GM18526 (cell line): Measurements from ENCODE around the gene TAGLN.

ENCODE experiments used
- POLR2A ChIP-seq: IDR thresholded peaks from 3 replicates; pipeline ENCODE4 v1.6.1; 2011; ENCODE audit not compliant: insufficient read length; ENCODE audit errors: extremely low read depth

The TAGLN gene

DNA sequence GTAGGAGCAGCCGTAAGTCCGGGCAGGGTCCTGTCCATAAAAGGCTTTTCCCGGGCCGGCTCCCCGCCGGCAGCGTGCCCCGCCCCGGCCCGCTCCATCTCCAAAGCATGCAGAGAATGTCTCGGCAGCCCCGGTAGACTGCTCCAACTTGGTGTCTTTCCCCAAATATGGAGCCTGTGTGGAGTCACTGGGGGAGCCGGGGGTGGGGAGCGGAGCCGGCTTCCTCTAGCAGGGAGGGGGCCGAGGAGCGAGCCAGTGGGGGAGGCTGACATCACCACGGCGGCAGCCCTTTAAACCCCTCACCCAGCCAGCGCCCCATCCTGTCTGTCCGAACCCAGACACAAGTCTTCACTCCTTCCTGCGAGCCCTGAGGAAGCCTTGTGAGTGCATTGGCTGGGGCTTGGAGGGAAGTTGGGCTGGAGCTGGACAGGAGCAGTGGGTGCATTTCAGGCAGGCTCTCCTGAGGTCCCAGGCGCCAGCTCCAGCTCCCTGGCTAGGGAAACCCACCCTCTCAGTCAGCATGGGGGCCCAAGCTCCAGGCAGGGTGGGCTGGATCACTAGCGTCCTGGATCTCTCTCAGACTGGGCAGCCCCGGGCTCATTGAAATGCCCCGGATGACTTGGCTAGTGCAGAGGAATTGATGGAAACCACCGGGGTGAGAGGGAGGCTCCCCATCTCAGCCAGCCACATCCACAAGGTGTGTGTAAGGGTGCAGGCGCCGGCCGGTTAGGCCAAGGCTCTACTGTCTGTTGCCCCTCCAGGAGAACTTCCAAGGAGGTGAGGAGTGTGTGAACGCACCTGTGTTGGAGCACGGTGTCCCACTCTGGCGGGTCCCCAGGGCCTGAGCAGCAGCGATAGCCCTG is at the start of gene TAGLN:
Gene TAGLN, plus strand, starts transcription at position 318 of the 863 bp plus-strand sequence. CDS start 3,644 bp downstream, outside the sequence.
- no peak for TF ChIP-seq POLR2A

DNA sequence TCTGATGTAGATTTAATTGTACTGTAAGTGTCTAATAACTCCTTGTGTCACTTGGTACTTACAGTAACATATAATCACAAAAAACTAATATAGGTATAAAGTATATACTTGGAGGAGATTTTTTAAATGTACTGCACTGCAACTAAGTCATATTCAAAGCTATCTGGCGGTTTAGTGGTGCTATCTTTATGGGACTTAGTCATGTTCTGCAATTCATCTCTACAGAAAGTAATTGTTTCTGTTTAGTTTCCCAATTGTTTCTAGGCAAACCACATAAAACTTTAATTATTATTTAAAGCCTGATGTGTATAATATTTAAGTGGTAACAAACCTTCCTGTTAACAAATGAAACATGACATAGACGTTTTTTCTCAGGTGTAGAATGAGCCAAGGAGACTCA is 47.1 kb upstream of the TAGLN start:
- TF ChIP-seq POLR2A = no peak

DNA sequence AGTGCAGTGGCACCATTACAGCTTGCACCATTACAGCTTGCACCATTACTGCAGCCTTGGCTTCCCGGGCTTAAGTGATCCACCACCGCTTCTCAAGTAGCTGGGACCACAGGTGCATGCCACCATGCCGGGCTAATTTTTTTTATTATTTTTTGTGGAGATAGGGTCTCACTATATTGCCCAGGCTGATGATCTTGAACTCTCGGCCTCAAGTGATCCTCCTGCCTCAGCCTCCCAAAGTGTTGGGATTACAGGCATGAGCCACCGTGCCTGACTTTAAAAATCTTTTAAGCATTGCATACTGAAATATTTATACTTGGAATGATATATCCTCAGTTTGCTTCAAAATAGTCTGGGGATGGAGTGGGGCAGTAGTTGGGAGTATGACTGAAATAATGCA is 44.7 kb upstream of the TAGLN start:
- TF ChIP-seq POLR2A = no peak

DNA sequence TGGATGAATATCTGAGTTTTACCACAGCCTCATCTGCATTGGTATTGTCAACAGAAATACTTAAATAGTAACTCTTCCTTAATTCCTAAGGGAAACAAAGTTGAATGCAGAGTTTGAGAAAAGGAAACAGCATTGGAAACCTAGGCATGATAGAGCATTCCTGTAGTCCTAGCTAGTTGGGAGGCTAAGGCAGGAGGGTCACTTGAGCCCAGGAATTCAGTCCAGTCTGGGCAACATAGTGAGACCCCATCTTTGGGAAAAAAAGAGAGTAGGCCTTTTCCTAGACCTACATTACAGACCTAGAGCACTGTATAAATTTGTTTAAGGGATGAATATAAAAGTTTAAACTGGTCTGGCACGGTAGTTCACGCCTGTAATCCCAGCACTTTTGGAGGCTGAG is 41.7 kb upstream of the TAGLN start:
- no peak for TF ChIP-seq POLR2A

DNA sequence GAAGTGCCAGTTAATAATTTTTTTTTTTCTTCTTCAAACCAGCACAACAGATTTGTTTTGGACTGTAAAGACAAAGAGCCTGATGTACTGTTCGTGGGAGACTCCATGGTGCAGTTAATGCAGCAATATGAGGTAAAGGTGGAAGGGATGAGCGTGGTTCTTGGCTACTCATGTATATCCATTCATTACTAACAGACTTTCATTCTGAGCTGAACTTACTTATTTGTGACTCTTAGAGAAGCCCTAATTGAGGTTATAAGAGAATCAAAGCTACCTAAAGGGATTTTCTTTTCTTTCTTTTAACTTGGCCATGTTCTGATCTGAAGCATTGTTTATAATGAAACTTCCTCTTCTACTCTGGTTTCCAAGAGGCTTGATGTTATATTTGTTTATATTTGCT is 39.3 kb upstream of the TAGLN start:
- no peak for TF ChIP-seq POLR2A

DNA sequence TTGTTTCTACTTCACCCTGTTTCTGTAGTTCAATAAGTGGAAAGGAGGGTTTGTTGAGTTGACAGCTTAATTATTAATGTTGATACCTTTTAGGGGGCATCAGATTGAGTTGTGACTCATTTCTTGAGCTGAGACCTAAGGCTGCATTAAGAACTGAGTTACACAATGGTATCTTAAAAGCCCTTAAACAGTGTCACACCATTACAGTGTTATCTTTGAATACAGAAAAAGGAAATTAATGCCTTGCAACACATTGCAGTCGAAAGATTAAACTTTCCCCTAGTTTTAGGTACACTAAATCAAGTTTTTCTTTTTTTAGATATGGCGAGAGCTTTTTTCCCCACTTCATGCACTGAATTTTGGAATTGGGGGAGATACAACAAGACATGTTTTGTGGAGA is 38.3 kb upstream of the TAGLN start:
- no peak for TF ChIP-seq POLR2A

DNA sequence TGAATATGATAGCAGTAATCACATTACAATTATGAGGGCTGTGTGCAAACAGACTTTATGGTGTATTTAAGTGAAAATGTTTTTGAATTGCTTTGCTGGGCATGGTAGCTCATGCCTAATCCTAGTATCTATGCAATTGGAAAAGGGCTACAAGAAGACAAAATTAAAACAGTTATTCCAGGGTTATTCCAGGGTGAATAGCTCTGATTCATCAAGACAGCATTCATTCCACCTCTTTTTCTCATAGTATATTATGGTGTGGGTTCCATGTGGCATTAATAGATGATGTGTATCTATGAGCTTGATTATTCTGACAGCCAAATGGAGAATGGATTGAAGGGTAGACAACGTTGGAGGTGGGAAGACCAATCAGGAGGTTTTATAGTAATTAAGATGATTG is 32.7 kb upstream of the TAGLN start:
- no peak for TF ChIP-seq POLR2A

DNA sequence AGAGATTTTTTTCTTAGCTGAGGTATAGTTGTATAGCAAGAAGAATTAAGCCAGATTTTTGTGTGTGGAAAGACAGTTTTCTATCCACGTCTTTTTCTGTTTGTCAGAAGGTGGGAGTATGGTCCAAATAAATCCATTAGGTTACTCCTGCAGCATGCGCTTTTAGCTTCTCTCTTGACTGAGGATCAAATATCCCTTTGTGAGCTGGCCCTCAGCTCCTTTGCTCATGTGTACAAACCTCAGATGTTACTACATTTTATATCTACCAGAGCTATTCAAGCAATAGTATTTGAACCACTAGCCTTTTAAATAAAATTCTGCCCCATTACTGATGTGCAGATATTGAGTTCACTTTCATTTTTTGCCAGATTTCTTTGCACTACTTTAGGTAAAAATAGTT is 29.4 kb upstream of the TAGLN start:
- no peak for TF ChIP-seq POLR2A

DNA sequence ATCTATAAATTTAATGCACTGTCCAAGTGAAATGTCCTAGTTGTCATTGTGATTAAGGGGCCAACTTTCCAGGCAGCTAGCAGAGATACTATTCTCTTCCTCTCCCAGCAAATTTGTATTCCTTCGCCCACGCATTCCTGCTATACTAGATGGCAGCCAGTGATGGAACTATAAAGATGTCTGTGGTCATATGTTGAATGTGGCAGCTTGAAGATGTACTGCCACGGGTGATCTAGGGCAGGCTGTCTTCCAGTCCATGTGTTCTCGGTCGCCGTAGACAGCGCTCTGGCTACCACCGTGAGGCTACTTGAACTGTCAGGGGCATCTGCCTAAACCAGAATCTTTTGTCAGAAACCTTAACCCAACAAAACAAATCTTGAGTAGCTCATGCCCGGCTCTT is 29.0 kb upstream of the TAGLN start:
- TF ChIP-seq POLR2A = no peak

DNA sequence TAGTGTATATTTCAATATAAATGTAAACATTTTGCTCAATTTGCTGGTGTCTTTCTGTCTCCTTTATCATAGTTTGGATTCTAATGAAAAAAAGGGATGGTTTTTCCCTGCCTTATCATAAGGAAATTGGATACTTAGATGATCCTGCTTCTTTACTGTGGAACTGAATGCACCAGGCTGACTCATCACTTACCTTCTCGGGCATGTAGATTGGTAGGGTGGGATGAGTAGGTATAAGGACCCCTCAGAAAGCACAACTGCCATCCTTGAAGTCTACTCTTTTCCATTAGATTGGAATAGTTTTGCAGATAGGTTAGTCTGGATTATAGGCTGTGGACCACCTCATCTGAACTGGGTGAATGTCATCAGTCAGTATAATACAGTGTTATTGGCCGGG is 28.2 kb upstream of the TAGLN start:
- TF ChIP-seq POLR2A = no peak

DNA sequence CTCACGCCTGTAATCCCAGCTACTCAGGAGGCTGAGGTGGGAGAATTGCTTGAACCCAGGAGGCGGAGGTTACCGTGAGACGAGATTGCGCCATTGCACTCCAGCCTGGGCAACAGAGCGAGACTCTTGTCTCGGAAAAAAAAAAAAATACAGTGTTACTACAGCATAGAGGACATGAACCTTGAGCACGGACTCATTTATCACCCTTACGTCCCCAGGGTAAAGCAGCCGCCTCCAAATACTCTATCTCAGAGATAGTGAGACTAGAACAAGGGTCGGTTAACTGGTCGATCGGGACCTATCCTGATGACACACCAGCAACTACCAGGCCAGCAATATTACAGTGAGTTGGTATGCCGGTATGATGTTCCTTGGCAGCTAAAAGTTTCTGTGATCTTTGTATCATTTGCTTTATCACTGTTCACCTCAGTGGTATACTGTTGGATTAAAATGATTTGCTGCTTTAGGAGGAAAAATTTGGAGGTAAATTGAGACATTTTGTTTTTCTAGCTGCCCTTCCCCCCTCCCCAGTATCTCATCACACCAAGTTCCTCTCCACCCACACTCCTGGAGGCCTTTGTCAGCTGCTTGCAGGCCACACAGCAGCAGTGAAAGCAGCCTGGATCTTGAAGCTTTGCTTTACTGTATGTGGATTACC is 27.6 kb upstream of the TAGLN start:
- no peak for TF ChIP-seq POLR2A

DNA sequence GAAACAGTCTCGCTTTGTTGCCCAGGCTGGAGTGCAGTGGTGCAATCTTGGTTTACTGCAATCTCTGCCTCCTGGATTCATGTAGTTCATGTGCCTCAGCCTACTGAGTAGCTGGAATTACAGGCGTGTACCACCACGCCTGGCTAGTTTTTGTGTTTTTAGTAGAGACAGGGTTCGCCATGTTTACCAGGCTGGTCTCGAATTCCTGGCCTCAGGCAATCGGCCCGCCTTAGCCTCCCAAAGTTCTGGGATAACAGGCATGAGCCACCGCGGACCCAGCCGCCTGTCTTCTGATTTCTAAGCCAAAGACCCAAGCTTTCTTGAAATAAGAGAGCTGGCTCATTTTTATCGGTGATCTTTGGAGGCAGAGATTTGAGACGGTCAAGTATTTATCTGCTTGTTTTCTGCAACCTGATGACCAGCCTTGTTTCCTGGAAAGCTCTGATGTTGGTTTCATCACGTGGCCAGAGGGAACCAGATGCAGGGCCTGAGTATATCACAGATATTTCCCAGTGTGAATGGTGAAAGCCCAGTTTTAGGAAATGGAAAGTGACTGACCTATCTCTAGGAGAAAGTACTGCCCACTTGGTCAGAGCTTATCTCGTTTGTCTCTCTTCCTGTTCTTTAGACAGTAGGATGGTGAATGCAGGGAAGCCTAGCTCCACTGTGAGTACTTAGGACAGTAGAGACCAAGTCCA is 26.3 kb upstream of the TAGLN start:
- TF ChIP-seq POLR2A = no peak

DNA sequence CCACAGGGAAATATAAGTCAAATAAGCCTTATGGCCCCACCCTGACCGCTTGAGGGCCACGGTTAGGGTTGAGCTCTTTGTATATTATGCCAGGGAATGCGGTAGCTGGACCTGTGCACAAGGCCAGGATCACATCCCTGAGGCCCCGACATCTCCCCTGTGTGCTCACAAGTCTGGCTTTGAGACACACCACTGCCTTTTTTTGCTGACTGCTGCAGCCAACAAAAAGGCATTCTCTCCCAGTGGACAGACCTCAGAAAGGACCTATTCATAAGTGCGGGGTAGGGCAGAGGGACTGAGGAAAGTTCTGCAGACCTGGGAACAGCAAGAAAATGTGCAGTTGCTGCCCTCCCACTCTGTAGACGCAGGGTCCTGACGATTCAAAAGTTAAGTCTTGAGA is 24.1 kb upstream of the TAGLN start:
- no peak for TF ChIP-seq POLR2A

DNA sequence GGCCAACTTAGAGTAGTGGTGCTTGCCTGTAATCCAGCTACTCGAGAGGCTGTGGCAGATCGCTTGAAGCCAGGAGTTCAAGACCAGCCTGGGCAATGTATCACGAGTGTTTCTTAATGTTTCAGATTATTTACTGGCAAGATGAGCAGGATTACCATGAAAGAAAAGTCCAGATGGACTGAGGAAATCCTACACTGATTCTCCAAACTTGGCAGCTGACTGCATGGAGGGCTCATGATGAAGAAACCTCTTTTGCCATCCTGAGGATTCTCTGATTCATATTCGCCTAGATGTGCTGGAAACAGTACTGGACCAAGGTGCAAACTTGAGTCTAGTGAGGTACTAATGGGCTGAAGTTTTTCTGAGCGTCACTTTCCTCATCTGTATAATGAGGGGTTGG is 23.4 kb upstream of the TAGLN start:
- TF ChIP-seq POLR2A = no peak

DNA sequence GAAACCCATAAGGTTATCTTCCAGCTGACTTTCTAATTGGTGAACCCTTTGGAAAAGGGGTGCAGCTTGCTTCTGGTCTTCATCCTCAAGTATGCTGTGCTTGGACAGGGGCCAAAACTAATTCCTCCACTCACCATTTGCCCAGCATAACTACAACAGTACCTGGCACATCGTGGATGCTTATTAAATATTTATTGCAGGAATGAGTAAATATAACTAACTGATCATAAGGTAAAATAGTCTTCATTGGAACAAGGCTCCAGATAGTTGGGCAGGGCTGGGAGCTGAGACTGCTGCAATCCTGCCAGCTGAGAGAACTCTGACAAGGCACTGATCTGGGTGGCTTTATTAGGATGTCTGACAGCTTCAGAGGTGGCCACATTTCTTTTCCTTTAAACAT is 23.0 kb upstream of the TAGLN start:
- TF ChIP-seq POLR2A = no peak
